HepG2 (cell line): Measurements from ENCODE around the gene SBNO2. TPM values are rescaled to one million over a fixed set of nuclear protein-coding genes. Genes with fewer than 3 reads are reported as not detected.

Source experiments
- GATAD1 ChIP-seq: IDR thresholded peaks from 2 replicates; pipeline ENCODE4 v1.6.1; 2016; ENCODE audit warnings: missing genetic modification reagents, missing compliant biosample characterization
- HNRNPL ChIP-seq: fragments of 200-400 bp; formaldehyde crosslinking; IDR thresholded peaks from 2 replicates; pipeline ENCODE4 v1.6.1; 2017; ENCODE audit warnings: mild to moderate bottlenecking, low read depth, low read length
- KDM2A ChIP-seq: sonication (generic); formaldehyde crosslinking; IDR thresholded peaks from 2 replicates; pipeline ENCODE4 v1.4.0; 2020; ENCODE audit warnings: low read depth, missing genetic modification reagents, borderline replicate concordance
- MXD4 ChIP-seq: IDR thresholded peaks from 2 replicates; pipeline ENCODE4 v1.6.1; 2016; ENCODE audit warnings: mild to moderate bottlenecking, missing biosample characterization, missing genetic modification reagents
- NFIB ChIP-seq: sonication (generic); formaldehyde crosslinking; IDR thresholded peaks from 2 replicates; pipeline ENCODE4 v1.9.0; 2021; ENCODE audit warnings: missing genetic modification reagents, mild to moderate bottlenecking, borderline replicate concordance
- ONECUT2 ChIP-seq: sonication (generic); formaldehyde crosslinking; IDR thresholded peaks from 2 replicates; pipeline ENCODE4 v1.4.0; 2020; ENCODE audit warnings: missing genetic modification reagents
- PLRG1 ChIP-seq: fragments of 450-650 bp; conservative IDR thresholded peaks from 2 replicates; pipeline ENCODE4 v1.6.1; 2016
- ZFX ChIP-seq: sonication (generic); formaldehyde crosslinking; IDR thresholded peaks from 2 replicates; pipeline ENCODE4 v1.4.0; 2020; ENCODE audit warnings: mild to moderate bottlenecking, low read depth, missing genetic modification reagents, moderate library complexity
- ZNF441 ChIP-seq: sonication (generic); formaldehyde crosslinking; IDR thresholded peaks from 2 replicates; pipeline ENCODE4 v1.7.0; 2021; ENCODE audit warnings: missing genetic modification reagents, borderline replicate concordance
- ZNF446 ChIP-seq: sonication (generic); formaldehyde crosslinking; IDR thresholded peaks from 2 replicates; pipeline ENCODE4 v1.5.0; 2020; ENCODE audit warnings: mild to moderate bottlenecking, missing genetic modification reagents
- ZNF546 ChIP-seq: sonication (generic); formaldehyde crosslinking; conservative IDR thresholded peaks from 2 replicates; pipeline ENCODE4 v1.8.1; 2023; ENCODE audit warnings: mild to moderate bottlenecking, missing genetic modification reagents
- ZNF572 ChIP-seq: sonication (generic); formaldehyde crosslinking; IDR thresholded peaks from 2 replicates; pipeline ENCODE4 v1.5.1; 2020; ENCODE audit warnings: mild to moderate bottlenecking, missing genetic modification reagents
- ZNF7 ChIP-seq: IDR thresholded peaks from 2 replicates; pipeline ENCODE4 v1.6.1; 2016; ENCODE audit warnings: missing biosample characterization, missing genetic modification reagents
- ZNF841 ChIP-seq: sonication (generic); formaldehyde crosslinking; IDR thresholded peaks from 2 replicates; pipeline ENCODE4 v1.8.1; 2023; ENCODE audit warnings: missing genetic modification reagents, borderline replicate concordance
- ZSCAN21 ChIP-seq: sonication (generic); formaldehyde crosslinking; IDR thresholded peaks from 2 replicates; pipeline ENCODE4 v1.8.0; 2022; ENCODE audit warnings: mild to moderate bottlenecking, missing genetic modification reagents, moderate library complexity, borderline replicate concordance
- polyA plus RNA-seq, 8 experiments: library from polyadenylated mRNA; depleted of rRNA in 3 of 8; stranded (reverse) in 7 of 8; unstranded in 1 of 8; fragments of >200 nt; fragmentation: Illumina TruSeq in 4 of 8; extraction: Trizol in 4 of 8; gene quantifications; 2 replicates each; pipeline versions ENCODE4 v1.2.1 to v1.2.3, GENCODE V29; 2011 to 2016; ENCODE audit warnings: low read depth in 4 of 8, missing spikeins in 1 of 8, mixed read lengths in 1 of 8; ENCODE audit not compliant: insufficient read depth in 1 of 8
- total RNA-seq, 5 experiments: library from RNA; depleted of rRNA; stranded (reverse); fragments of >200 nt; fragmentation: Illumina TruSeq; extraction: Trizol; gene quantifications; 2 replicates each; pipeline ENCODE4 v1.2.3, GENCODE V29; 2016; ENCODE audit warnings: low read depth in 1 of 5
- TF ChIP-seq, protein P1 (sequence below): sonication (generic); formaldehyde crosslinking; conservative IDR thresholded peaks from 2 replicates; pipeline ENCODE4 v1.4.0; 2020; ENCODE audit warnings: missing genetic modification reagents
- TF ChIP-seq, protein P2 (sequence below): sonication (generic); IDR thresholded peaks from 2 replicates; pipeline ENCODE4 v1.6.1; 2016; ENCODE audit warnings: low read depth, borderline replicate concordance
- TF ChIP-seq, protein P3 (sequence below): sonication (generic); formaldehyde crosslinking; IDR thresholded peaks from 2 replicates; pipeline ENCODE4 v1.8.0; 2022; ENCODE audit warnings: missing genetic modification reagents, low read depth, mild to moderate bottlenecking, borderline replicate concordance
- TF ChIP-seq, protein P4 (sequence below): IDR thresholded peaks from 2 replicates; pipeline ENCODE4 v1.6.1; 2016; ENCODE audit warnings: mild to moderate bottlenecking, missing biosample characterization, missing genetic modification reagents
- TF ChIP-seq, protein P5 (sequence below): IDR thresholded peaks from 2 replicates; pipeline ENCODE4 v1.4.0; 2020; ENCODE audit warnings: mild to moderate bottlenecking, missing genetic modification reagents

The SBNO2 gene
- total and polyA plus RNA-seq, 2 of the 13 experiments (the other 11 are each of a cell fraction or from before 2014, with no cell fraction given), result 8.6 to 10.4 TPM

DNA sequence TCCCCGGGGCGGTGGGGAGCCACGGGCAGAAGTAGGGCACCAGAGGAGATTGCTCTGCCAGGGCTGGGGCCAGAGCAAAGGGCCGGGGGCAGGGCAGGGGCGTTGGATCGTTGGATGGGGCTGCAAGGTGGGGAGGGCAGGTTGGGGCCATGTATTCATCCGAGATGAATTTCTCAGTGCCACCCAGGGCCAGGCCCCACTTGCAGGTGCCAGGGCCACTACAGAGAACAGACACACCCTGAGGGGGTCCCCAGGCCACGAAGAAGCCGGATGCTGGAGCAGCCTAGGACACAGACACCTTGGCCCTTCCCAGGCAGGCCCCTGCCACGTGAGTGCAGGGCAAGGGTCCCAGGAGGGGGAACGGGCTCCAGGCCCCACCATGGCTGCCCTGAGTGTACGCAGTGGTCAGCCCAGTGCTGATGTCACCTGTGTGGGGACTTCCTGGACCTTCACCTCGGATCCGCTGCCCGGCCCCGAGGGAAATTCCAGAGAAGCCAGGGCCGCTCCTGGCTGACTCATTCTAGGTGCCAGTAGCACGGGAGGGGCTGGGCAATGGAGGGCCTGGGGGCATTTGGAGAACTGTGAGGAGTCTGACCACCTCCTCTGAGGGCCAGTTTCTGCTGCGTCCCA, 9.6 kb upstream of the SBNO2 start (continued):
- TF ChIP-seq, protein P1, sequence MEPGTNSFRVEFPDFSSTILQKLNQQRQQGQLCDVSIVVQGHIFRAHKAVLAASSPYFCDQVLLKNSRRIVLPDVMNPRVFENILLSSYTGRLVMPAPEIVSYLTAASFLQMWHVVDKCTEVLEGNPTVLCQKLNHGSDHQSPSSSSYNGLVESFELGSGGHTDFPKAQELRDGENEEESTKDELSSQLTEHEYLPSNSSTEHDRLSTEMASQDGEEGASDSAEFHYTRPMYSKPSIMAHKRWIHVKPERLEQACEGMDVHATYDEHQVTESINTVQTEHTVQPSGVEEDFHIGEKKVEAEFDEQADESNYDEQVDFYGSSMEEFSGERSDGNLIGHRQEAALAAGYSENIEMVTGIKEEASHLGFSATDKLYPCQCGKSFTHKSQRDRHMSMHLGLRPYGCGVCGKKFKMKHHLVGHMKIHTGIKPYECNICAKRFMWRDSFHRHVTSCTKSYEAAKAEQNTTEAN (CRISPR knock-in tag), result no peak
- TF ChIP-seq ZNF841, result no peak
- TF ChIP-seq, protein P2, sequence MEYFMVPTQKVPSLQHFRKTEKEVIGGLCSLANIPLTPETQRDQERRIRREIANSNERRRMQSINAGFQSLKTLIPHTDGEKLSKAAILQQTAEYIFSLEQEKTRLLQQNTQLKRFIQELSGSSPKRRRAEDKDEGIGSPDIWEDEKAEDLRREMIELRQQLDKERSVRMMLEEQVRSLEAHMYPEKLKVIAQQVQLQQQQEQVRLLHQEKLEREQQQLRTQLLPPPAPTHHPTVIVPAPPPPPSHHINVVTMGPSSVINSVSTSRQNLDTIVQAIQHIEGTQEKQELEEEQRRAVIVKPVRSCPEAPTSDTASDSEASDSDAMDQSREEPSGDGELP, result peak; percentile 70; the same call in 1 of the 2 replicates
- TF ChIP-seq, protein P3, sequence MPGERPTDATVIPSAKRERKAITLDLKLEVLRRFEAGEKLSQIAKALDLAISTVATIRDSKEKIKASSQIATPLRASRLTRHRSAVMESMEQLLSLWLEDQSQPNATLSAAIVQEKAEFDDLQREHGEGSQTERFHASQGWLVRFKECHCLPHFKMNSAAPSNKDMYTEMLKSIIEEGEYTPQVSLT, result no peak
- TF ChIP-seq, protein P4, sequence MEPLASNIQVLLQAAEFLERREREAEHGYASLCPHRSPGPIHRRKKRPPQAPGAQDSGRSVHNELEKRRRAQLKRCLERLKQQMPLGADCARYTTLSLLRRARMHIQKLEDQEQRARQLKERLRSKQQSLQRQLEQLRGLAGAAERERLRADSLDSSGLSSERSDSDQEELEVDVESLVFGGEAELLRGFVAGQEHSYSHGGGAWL (CRISPR knock-in tag), result 0 out of 2 replicates have a peak, but pooled peaks have one; percentile 32
- no peak for TF ChIP-seq ZNF446
- TF ChIP-seq ZNF441, result peak; percentile 53; the same call in 1 of the 2 replicates
- TF ChIP-seq MXD4 (CRISPR knock-in tag), result no peak
- no peak for TF ChIP-seq ZSCAN21 (CRISPR knock-in tag)
- peak; percentile 59; the same call in 1 of the 2 replicates for TF ChIP-seq KDM2A
- TF ChIP-seq, protein P5, sequence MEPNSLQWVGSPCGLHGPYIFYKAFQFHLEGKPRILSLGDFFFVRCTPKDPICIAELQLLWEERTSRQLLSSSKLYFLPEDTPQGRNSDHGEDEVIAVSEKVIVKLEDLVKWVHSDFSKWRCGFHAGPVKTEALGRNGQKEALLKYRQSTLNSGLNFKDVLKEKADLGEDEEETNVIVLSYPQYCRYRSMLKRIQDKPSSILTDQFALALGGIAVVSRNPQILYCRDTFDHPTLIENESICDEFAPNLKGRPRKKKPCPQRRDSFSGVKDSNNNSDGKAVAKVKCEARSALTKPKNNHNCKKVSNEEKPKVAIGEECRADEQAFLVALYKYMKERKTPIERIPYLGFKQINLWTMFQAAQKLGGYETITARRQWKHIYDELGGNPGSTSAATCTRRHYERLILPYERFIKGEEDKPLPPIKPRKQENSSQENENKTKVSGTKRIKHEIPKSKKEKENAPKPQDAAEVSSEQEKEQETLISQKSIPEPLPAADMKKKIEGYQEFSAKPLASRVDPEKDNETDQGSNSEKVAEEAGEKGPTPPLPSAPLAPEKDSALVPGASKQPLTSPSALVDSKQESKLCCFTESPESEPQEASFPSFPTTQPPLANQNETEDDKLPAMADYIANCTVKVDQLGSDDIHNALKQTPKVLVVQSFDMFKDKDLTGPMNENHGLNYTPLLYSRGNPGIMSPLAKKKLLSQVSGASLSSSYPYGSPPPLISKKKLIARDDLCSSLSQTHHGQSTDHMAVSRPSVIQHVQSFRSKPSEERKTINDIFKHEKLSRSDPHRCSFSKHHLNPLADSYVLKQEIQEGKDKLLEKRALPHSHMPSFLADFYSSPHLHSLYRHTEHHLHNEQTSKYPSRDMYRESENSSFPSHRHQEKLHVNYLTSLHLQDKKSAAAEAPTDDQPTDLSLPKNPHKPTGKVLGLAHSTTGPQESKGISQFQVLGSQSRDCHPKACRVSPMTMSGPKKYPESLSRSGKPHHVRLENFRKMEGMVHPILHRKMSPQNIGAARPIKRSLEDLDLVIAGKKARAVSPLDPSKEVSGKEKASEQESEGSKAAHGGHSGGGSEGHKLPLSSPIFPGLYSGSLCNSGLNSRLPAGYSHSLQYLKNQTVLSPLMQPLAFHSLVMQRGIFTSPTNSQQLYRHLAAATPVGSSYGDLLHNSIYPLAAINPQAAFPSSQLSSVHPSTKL (CRISPR knock-in tag), result peak; percentile 52; the same call in 1 of the 2 replicates
- no peak for TF ChIP-seq GATAD1 (CRISPR knock-in tag)
- TF ChIP-seq ZNF572, result no peak
- 0 out of 2 replicates have a peak, but pooled peaks have one; percentile 44 for TF ChIP-seq ZNF546 (CRISPR knock-in tag)
- TF ChIP-seq ONECUT2 (CRISPR knock-in tag), result no peak
- TF ChIP-seq ZNF7 (CRISPR knock-in tag), result no peak
- TF ChIP-seq PLRG1, result no peak
- peak; percentile 77 for TF ChIP-seq ZFX (CRISPR knock-in tag)
- TF ChIP-seq HNRNPL, result peak; percentile 73; the same call in 1 of the 2 replicates
- no peak for TF ChIP-seq NFIB (CRISPR knock-in tag)
